Testis (tissue), 3 donors: ENCODE data around the gene RASL10B. TPM values are rescaled to one million over a fixed set of nuclear protein-coding genes. Genes with fewer than 3 reads are reported as not detected.

Experiments
- DNase-seq: peaks from one replicate; pipeline ENCODE4 v3.0.0-alpha.2; 2019
- H3K27ac ChIP-seq, 2 donors: fragments of 200-600 bp; sonication (generic); one replicate each; pipeline ENCODE4 v1.5.1; 2019
- H3K27me3 ChIP-seq: fragments of 200-600 bp; sonication (generic); one replicate; pipeline ENCODE4 v1.5.1; 2019
- H3K36me3 ChIP-seq: fragments of 200-600 bp; sonication (generic); one replicate; pipeline ENCODE4 v1.5.1; 2017; ENCODE audit warnings: low read depth; ENCODE audit errors: missing control alignments
- H3K4me1 ChIP-seq: fragments of 200-600 bp; sonication (generic); one replicate; pipeline ENCODE4 v1.5.1; 2019
- H3K4me3 ChIP-seq, 2 donors: fragments of 200-600 bp; sonication (generic); one replicate each; pipeline ENCODE4 v1.5.1; 2017 to 2019
- H3K9me3 ChIP-seq: fragments of 200-600 bp; sonication (generic); one replicate; pipeline ENCODE4 v1.5.1; 2017
- POLR2A ChIP-seq: fragments of 450-650 bp; IDR thresholded peaks from one replicate; pipeline ENCODE4 v1.6.1; 2017; ENCODE audit warnings: antibody characterized with exemption, mild to moderate bottlenecking, moderate library complexity
- WGBS, 2 donors: methylation state at CpG; one replicate each; pipeline ENCODE4 v1.1.5; 2018; 5-methylcytosine and 5-hydroxymethylcytosine counted together
- intact Hi-C: fragments of 100-400 bp; cut with DNase I; formaldehyde crosslinking; loops from one replicate; pipeline ENCODE4 v1.15.1; 2023; ENCODE audit warnings: low total_unique reads
- polyA plus RNA-seq: library from polyadenylated mRNA; stranded (reverse); fragments of 350-450 nt; fragmentation: Illumina TruSeq; extraction: RNeasy Lipid Tissue Mini Kit (QIAGEN cat#74804); gene quantifications from one replicate; pipeline ENCODE4 v1.2.3, GENCODE V29; 2014; ENCODE audit warnings: low read depth, low replicate concordance; ENCODE audit not compliant: insufficient read depth
- total RNA-seq, 2 donors: library from RNA; depleted of rRNA; stranded (reverse); fragments of >200 nt; gene quantifications; one replicate each; pipeline ENCODE4 v1.2.3, GENCODE V29; 2016
- TF ChIP-seq, protein P1 (sequence below), 3 experiments: fragments of 450-650 bp in 2 of 3; fragments of 200-600 bp in 1 of 3; sonication (generic) in 1 of 3; IDR thresholded peaks; one replicate each; pipeline ENCODE4 v1.5.1; 2016 to 2019; ENCODE audit warnings: antibody characterized with exemption in 3 of 3, mild to moderate bottlenecking in 2 of 3, moderate library complexity in 1 of 3

The RASL10B gene
- total and polyA plus RNA-seq, 3 donors from 2014 or later: 2.5 to 4.8 (median 3.8) TPM

DNA sequence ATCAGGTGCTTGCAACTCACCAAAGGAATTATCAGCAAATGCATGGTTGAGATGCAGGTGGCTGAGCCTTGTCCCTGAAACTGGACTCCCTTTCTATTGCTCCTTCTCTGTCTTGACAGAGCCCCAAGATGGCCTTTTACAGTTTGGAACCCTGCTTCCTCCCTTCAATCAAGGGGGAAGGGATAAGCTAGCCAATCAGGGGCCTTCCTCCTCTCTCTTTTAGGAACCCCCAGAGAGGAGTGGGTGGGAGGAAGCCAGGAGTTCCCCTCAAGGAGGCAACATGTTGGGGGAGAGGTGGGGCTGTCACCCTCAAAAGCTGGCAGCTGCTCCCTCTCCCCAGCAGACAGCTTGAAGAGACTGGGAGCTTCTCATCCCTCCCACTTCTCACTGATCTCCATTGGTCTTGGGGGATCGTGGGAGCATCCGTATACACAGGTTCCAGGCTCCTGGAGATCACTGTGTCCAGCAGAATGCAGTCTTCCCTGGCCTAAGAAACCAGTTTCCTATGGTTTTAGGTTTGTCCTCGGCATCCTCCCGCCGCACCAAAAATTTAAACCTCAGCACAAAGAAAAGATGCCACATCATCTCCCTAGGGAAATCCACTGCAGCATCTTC, 7.2 kb downstream of the RASL10B start:
- H3K27ac ChIP-seq: no peak overlapping the region
- intact Hi-C loops: no loop called here
- no peaks in the 10 kb centered on the region for H3K36me3 ChIP-seq
- 78 to 86% methylated on average over 5 of the region's 5 CpGs for WGBS, 2 donors
- H3K9me3 ChIP-seq: no peaks in the 10 kb centered on the region
- H3K4me1 ChIP-seq: no peaks in the 10 kb centered on the region
- TF ChIP-seq POLR2A: no peak
- no peak overlapping the region for H3K4me3 ChIP-seq
- no peaks in the 10 kb centered on the region for H3K27me3 ChIP-seq
- DNase-seq: no peak

DNA sequence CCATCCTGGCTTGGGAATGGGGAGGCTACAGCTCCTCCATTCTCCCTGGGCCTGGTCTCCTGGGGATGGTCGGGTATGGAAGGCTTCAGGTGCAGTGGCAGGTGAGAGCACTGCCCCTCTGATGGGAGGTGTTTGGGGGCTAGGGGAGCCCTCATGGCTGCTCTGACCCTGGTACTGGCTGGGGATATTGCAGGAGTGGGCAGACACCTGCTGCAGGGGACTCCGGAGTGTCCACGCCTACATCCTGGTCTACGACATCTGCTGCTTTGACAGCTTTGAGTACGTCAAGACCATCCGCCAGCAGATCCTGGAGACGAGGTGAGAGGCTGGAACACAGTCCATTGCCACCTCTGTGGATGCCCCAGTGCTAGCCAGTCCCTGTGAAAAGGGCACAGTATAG, 8.8 kb downstream of the RASL10B start:
- intact Hi-C loops: no loop called here
- H3K36me3 ChIP-seq: no peaks in the 10 kb centered on the region
- TF ChIP-seq POLR2A: no peak
- TF ChIP-seq, protein P1, sequence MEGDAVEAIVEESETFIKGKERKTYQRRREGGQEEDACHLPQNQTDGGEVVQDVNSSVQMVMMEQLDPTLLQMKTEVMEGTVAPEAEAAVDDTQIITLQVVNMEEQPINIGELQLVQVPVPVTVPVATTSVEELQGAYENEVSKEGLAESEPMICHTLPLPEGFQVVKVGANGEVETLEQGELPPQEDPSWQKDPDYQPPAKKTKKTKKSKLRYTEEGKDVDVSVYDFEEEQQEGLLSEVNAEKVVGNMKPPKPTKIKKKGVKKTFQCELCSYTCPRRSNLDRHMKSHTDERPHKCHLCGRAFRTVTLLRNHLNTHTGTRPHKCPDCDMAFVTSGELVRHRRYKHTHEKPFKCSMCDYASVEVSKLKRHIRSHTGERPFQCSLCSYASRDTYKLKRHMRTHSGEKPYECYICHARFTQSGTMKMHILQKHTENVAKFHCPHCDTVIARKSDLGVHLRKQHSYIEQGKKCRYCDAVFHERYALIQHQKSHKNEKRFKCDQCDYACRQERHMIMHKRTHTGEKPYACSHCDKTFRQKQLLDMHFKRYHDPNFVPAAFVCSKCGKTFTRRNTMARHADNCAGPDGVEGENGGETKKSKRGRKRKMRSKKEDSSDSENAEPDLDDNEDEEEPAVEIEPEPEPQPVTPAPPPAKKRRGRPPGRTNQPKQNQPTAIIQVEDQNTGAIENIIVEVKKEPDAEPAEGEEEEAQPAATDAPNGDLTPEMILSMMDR (IDR thresholded peaks at IDR 0.05): no peak
- 78 to 89% methylated on average over 4 to 7 of the region's 7 CpGs for WGBS, 2 donors
- DNase-seq: no peak
- no peak overlapping the region for H3K4me3 ChIP-seq
- H3K27me3 ChIP-seq: no peaks in the 10 kb centered on the region
- H3K4me1 ChIP-seq: no peaks in the 10 kb centered on the region
- no peaks in the 10 kb centered on the region for H3K9me3 ChIP-seq
- H3K27ac ChIP-seq: no peak overlapping the region

DNA sequence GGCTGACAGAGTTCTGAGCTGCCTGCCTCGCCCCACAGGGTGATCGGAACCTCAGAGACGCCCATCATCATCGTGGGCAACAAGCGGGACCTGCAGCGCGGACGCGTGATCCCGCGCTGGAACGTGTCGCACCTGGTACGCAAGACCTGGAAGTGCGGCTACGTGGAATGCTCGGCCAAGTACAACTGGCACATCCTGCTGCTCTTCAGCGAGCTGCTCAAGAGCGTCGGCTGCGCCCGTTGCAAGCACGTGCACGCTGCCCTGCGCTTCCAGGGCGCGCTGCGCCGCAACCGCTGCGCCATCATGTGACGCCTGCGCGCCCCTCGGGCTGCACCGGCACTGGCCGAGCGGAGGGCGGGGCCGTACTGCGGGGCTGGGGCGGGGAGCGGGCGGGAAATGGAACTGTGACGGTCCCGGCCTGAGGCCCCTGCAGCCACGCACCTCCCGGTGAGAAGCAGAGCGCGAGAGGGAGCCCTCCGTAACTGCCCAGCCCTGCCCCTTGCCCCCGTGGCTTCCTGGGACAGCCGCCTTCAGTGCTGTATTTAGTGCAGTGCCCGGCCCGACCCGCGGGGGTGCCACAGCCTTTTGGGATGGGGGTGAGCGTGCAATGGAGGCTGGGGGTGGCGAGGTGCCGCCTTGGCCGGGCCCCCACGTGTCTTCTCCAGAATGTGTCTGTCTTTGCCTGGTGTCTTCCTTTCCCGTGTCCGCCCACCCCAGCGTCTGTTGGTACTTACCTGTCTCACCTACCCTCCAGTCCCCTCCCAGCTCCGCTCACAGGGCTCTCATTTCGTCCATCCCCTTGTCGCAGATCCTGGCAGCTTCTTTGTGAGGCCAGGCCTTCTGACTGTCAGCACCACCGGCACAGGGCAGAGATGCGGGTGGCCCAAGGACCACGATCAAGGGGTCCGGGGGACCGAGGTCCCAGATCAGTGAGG, 9.8 kb downstream of the RASL10B start:
- Histone ChIP-seq H3K4me1 (no peaks in the 10 kb centered on the region), H3K4me3 (peak overlapping the region; percentile 12 to 18), H3K36me3 (no peaks in the 10 kb centered on the region), H3K27ac (no peak overlapping the region), H3K27me3 (no peaks in the 10 kb centered on the region), H3K9me3 (no peaks in the 10 kb centered on the region)
- DNase-seq: peak; percentile 27
- intact Hi-C loops: no loop called here
- no peak for TF ChIP-seq POLR2A
- TF ChIP-seq, protein P1 (IDR thresholded peaks at IDR 0.05): no peak
- WGBS, 2 donors: 10 to 18% methylated on average over 16 to 57 of the region's 73 CpGs

DNA sequence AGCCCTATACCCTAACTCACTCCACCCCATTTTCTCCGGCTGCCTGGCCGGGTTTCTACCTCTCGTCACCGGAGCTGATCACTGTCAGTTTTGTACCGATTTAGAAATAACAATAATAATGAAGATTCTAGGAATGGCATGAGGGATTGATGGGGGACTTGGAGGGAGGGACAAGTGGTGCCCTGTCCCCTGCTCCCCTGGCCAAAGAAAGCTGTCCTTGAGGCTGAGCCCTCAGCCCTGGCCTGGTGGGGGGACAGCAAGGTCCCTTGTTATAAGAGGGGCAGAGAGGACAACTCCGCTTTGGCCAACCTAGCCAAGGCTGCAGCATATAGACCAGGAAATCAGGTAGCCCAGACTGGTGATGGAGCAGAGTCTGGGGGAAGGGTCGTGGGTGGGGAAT, 11.1 kb downstream of the RASL10B start:
- H3K4me3 ChIP-seq: no peak overlapping the region
- no peak overlapping the region for H3K27ac ChIP-seq
- whole genome bisulfite sequencing, 2 donors: 76 to 88% methylated on average over 7 of the region's 7 CpGs
- no peak for DNase-seq
- intact Hi-C loops: no loop called here
- TF ChIP-seq POLR2A: no peak
- TF ChIP-seq, protein P1 (IDR thresholded peaks at IDR 0.05): no peak
- H3K27me3 ChIP-seq: no peaks in the 10 kb centered on the region
- H3K36me3 ChIP-seq: no peaks in the 10 kb centered on the region
- H3K9me3 ChIP-seq: no peaks in the 10 kb centered on the region
- no peaks in the 10 kb centered on the region for H3K4me1 ChIP-seq

DNA sequence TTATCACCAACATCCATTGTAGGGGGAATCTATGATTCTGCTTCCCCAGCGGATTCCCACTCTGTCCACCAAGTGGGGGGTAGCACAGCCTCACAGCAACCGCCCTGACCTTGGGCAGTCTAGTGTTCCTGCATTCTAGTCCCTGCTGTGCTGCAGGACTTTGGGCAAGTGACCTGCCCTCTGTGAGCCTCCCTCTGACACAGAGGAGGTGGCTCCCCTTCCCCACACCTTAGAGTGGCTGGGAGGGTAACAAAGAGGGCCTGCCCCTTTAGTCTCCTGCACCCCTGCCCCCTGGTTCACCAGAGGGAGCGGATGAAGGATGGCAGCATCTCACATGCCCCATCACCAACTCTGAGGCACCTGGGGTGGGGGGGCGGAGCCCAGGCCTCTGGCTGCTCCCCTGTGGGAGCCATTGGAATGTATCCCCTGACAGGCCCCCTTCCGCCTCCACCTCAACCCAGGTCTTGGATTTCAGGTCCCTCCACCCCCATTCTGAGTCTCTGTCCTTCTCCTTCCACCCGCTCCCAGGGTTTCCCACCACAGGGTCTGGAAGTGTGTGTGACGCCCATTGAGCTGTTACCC, 11.5 kb downstream of the RASL10B start:
- 60 to 65% methylated on average over 5 to 7 of the region's 7 CpGs for WGBS, 2 donors
- no peak overlapping the region for H3K27ac ChIP-seq
- intact Hi-C loops: no loop called here
- no peak for DNase-seq
- no peak for TF ChIP-seq POLR2A
- TF ChIP-seq, protein P1 (IDR thresholded peaks at IDR 0.05): no peak
- H3K36me3 ChIP-seq: no peaks in the 10 kb centered on the region
- H3K9me3 ChIP-seq: no peaks in the 10 kb centered on the region
- no peaks in the 10 kb centered on the region for H3K27me3 ChIP-seq
- H3K4me3 ChIP-seq: no peak overlapping the region
- no peaks in the 10 kb centered on the region for H3K4me1 ChIP-seq
